SU-DHL-6 (cell line): ENCODE measurements around the gene NPAT.

ENCODE experiments used
- H2AFZ ChIP-seq: fragments of 200-600 bp; sonication (generic); 2 replicates; pipeline ENCODE4 v1.6.1; 2014; ENCODE audit warnings: low read depth, mild to moderate bottlenecking, moderate library complexity, mixed read lengths, antibody characterized with exemption, low read length; ENCODE audit not compliant: severe bottlenecking
- H3F3A ChIP-seq: fragments of 200-600 bp; shearing (Covaris generic); 2 replicates; pipeline ENCODE4 v1.6.0; 2016; ENCODE audit warnings: antibody characterized with exemption, mild to moderate bottlenecking; ENCODE audit not compliant: insufficient read depth
- H3K27ac ChIP-seq: fragments of 200-600 bp; sonication (generic); 2 replicates; pipeline ENCODE4 v1.5.1; 2016; ENCODE audit warnings: low read depth, mild to moderate bottlenecking, low read length, moderate library complexity, mixed read lengths
- H3K27me3 ChIP-seq: fragments of 200-600 bp; sonication (generic), shearing (Covaris generic); 2 replicates; pipeline ENCODE4 v1.6.0; 2014; ENCODE audit warnings: mild to moderate bottlenecking, low read length
- H3K36me3 ChIP-seq: fragments of 200-600 bp; sonication (generic); 2 replicates; pipeline ENCODE4 v1.6.1; 2014; ENCODE audit warnings: mild to moderate bottlenecking, low read length, mixed read lengths
- H3K4me2 ChIP-seq: fragments of 300-600, 200-600 bp; shearing (Covaris generic), sonication (generic); 2 replicates; pipeline ENCODE4 v1.6.0; 2014; ENCODE audit warnings: low read length, low read depth, mild to moderate bottlenecking; ENCODE audit not compliant: poor library complexity, severe bottlenecking
- H3K4me3 ChIP-seq: fragments of 200-600 bp; sonication (generic); 2 replicates; pipeline ENCODE4 v1.5.1; 2014; ENCODE audit warnings: antibody characterized with exemption, low read length, mild to moderate bottlenecking, mixed read lengths; ENCODE audit not compliant: insufficient read depth, poor library complexity, severe bottlenecking
- H3K79me2 ChIP-seq: fragments of 200-600 bp; sonication (generic); 2 replicates; pipeline ENCODE4 v1.6.1; 2014; ENCODE audit warnings: mild to moderate bottlenecking, low read length, moderate library complexity; ENCODE audit not compliant: insufficient read depth
- H3K9ac ChIP-seq: fragments of 200-600 bp; sonication (generic); 2 replicates; pipeline ENCODE4 v1.7.0; 2014; ENCODE audit warnings: mild to moderate bottlenecking, low read length
- H3K9me2 ChIP-seq: fragments of 200-600 bp; sonication (generic); replicated peaks from 2 replicates; pipeline ENCODE4 v1.6.1; 2014; ENCODE audit warnings: low read length; ENCODE audit not compliant: insufficient read depth
- H3K9me3 ChIP-seq: fragments of 200-600 bp; sonication (generic); 2 replicates; pipeline ENCODE4 v1.6.1; 2014; ENCODE audit warnings: low read length, mixed read lengths; ENCODE audit not compliant: insufficient read depth
- H4K20me1 ChIP-seq: fragments of 200-600 bp; sonication (generic); 2 replicates; pipeline ENCODE4 v1.6.1; 2014; ENCODE audit warnings: low read depth, mild to moderate bottlenecking, antibody characterized with exemption, low read length, moderate library complexity, mixed read lengths
- EZH2phosphoT487 ChIP-seq: fragments of 200-600 bp; sonication (generic), shearing (Covaris generic); conservative IDR thresholded peaks from 2 replicates; pipeline ENCODE4 v1.6.1; 2018; ENCODE audit warnings: mild to moderate bottlenecking, antibody characterized with exemption, low read length, moderate library complexity, mixed read lengths
- TF ChIP-seq, protein P1 (sequence below): fragments of 200-600 bp; sonication (generic); IDR thresholded peaks from one replicate; pipeline ENCODE4 v1.5.1; 2017; ENCODE audit warnings: antibody characterized with exemption, mild to moderate bottlenecking, low read length, moderate library complexity; ENCODE audit not compliant: insufficient read depth, poor library complexity, severe bottlenecking

NPAT gene

DNA sequence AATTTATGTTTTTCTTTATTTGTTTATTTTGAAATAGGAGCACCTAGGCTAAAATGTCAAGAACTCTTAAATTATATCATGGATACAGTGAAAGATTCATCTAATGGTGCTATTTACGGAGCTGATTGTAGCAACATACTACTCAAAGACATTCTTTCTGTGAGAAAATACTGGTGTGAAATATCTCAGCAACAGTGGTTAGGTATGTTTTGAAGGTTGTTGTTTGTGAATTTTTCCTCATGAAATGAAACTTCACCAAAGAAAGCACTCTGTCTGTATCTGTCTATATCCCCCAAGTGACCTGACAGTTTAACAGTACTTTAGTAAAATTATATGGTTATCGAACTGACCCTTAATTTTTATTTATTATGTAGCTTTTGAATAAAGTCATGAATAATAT is 13.2 kb upstream of the NPAT start:
- H2AFZ ChIP-seq: no peak overlapping the region
- H3K4me3 ChIP-seq: no peak overlapping the region
- H3K27me3 ChIP-seq: no peaks in the 10 kb centered on the region
- no peaks in the 10 kb centered on the region for H3K9me3 ChIP-seq
- peaks cover 42% of the 10 kb centered on the region for H3F3A ChIP-seq
- no peaks in the 10 kb centered on the region for H4K20me1 ChIP-seq
- TF ChIP-seq, protein P1, sequence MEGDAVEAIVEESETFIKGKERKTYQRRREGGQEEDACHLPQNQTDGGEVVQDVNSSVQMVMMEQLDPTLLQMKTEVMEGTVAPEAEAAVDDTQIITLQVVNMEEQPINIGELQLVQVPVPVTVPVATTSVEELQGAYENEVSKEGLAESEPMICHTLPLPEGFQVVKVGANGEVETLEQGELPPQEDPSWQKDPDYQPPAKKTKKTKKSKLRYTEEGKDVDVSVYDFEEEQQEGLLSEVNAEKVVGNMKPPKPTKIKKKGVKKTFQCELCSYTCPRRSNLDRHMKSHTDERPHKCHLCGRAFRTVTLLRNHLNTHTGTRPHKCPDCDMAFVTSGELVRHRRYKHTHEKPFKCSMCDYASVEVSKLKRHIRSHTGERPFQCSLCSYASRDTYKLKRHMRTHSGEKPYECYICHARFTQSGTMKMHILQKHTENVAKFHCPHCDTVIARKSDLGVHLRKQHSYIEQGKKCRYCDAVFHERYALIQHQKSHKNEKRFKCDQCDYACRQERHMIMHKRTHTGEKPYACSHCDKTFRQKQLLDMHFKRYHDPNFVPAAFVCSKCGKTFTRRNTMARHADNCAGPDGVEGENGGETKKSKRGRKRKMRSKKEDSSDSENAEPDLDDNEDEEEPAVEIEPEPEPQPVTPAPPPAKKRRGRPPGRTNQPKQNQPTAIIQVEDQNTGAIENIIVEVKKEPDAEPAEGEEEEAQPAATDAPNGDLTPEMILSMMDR: no peak
- no peak for TF ChIP-seq EZH2phosphoT487
- peaks cover 36% of the 10 kb centered on the region for H3K36me3 ChIP-seq
- peak overlapping the region; percentile 44; the same call in 1 of the 2 replicates for H3K9ac ChIP-seq
- no peaks in the 10 kb centered on the region for H3K9me2 ChIP-seq
- peak overlapping the region; percentile 66 for H3K4me2 ChIP-seq
- peak overlapping the region; percentile 96 for H3K27ac ChIP-seq
- peaks cover 10% of the 10 kb centered on the region; the same call in 1 of the 2 replicates for H3K79me2 ChIP-seq

DNA sequence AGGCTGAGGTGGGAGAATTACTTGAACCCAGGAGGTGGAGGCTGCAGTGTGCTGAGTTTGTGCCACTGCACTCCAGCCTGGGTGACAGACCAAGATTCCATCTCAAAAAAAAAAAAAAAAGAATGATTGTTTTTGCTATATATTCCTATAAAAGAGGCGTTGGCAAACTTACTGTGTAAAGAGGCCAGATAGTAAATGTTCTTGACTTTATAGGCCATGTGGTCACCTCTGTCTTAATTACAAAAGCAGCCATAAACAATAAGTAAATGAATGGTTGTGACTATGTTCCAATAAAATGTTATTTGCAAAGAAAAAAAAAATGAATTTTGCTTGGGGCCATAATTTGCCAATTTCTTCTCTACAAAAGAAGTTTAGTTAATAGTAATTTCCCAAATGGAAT is 12.8 kb upstream of the NPAT start:
- Histone ChIP-seq H3K4me3 (no peak overlapping the region), H3F3A (peaks cover 42% of the 10 kb centered on the region), H3K9me2 (no peaks in the 10 kb centered on the region), H3K27me3 (no peaks in the 10 kb centered on the region), H3K9me3 (no peaks in the 10 kb centered on the region), H4K20me1 (no peaks in the 10 kb centered on the region), H2AFZ (no peak overlapping the region), H3K9ac (no peak overlapping the region), H3K27ac (peak overlapping the region; percentile 96), H3K36me3 (peaks cover 36% of the 10 kb centered on the region), H3K79me2 (peaks cover 10% of the 10 kb centered on the region; the same call in 1 of the 2 replicates), H3K4me2 (peak overlapping the region; percentile 66)
- TF ChIP-seq, protein P1: no peak
- TF ChIP-seq EZH2phosphoT487: no peak

DNA sequence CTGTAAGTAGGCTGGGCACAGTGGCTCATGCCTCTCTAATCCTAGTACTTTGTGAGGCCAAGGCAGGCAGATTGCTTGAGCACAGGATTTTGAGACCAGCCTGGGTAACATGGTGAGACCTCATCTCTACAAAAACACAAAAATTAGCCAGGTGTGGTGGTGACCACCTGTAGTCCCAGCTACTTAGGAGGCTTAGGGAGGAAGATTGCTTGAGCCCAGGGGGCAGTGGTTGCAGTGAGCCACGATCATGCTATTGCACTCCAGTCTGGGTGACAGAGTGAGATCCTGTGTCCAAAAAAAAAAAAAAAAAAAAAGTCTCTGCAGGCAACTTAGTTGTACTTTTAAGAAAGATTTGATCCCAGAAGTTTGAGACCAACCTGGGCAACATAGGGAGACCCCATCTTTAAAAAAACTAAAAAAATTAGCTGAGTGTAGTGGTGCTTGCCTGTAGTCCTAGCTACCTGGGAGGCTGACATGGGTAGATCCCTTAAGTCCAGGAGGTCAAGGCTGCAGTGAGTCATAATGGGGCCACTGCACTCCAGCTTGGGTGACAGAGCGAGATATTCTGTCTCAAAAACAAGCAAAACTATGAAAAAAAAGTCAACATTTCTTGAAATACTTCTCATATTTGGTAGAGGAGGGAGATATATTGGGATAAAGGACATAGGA is 11.0 kb upstream of the NPAT start:
- Histone ChIP-seq H3F3A (peaks cover 45% of the 10 kb centered on the region), H4K20me1 (no peaks in the 10 kb centered on the region), H3K79me2 (no peaks in the 10 kb centered on the region; the same call in 1 of the 2 replicates), H3K9me2 (no peaks in the 10 kb centered on the region), H3K9me3 (no peaks in the 10 kb centered on the region), H3K27me3 (no peaks in the 10 kb centered on the region), H3K9ac (no peak overlapping the region), H3K4me3 (no peak overlapping the region), H3K36me3 (peaks cover 32% of the 10 kb centered on the region), H2AFZ (no peak overlapping the region), H3K27ac (peak overlapping the region; percentile 96; the same call in 1 of the 2 replicates), H3K4me2 (no peak overlapping the region)
- TF ChIP-seq EZH2phosphoT487: no peak
- TF ChIP-seq, protein P1: no peak
